Spleen (tissue), 7 donors: Measurements from ENCODE around the gene SPOPL.

Experiments used
- CTCF ChIP-seq, 11 experiments: fragments of 200-600 bp in 7 of 11; fragments of 450-650 bp in 4 of 11; sonication (generic) in 4 of 11; IDR thresholded peaks in 8 of 11; conservative IDR thresholded peaks in 3 of 11; 1 replicate in 7 of 11; 2 replicates in 4 of 11; pipeline versions ENCODE4 v1.4.0 to v1.8.0; 2016 to 2021; ENCODE audit warnings: antibody characterized with exemption in 11 of 11, inconsistent platforms in 4 of 11, mild to moderate bottlenecking in 1 of 11
- POLR2A ChIP-seq, 3 donors: fragments of 450-650 bp; IDR thresholded peaks; one replicate each; pipeline ENCODE4 v1.5.1; 2017; ENCODE audit warnings: antibody characterized with exemption in 3 of 3, mild to moderate bottlenecking in 1 of 3
- donor health status: DM: no; HTN: no; CAD: no; lungs with moderate emphysema.
- donor health status: DM: no; HTN: no; CAD: no.
- donor health status: DM: no; HTN: no; CAD: no.

- TF ChIP-seq POLR2A (IDR thresholded peaks at IDR 0.05) (no peak), CTCF (IDR thresholded peaks at IDR 0.05 in 8 of 11, conservative IDR thresholded peaks at IDR 0.05 in 3 of 11) (no peak)
Observed at GRCh38 chr2:138534791-138535190, 33.2 kb downstream of the SPOPL start.
